Fibroblast of skin of right quadriceps (primary cell): ENCODE measurements around the gene PHLDA3.

ENCODE experiments used
- DNase-seq: peaks from one replicate; pipeline ENCODE4 v3.0.0-alpha.2; 2013

PHLDA3 gene

GRCh38 chr1:201426479-201427310, 42.3 kb downstream of the PHLDA3 start:
- no peak for DNase-seq

- no peak for DNase-seq
Measured at GRCh38 chr1:201424146-201424545, 44.8 kb downstream of the PHLDA3 start.

DNA sequence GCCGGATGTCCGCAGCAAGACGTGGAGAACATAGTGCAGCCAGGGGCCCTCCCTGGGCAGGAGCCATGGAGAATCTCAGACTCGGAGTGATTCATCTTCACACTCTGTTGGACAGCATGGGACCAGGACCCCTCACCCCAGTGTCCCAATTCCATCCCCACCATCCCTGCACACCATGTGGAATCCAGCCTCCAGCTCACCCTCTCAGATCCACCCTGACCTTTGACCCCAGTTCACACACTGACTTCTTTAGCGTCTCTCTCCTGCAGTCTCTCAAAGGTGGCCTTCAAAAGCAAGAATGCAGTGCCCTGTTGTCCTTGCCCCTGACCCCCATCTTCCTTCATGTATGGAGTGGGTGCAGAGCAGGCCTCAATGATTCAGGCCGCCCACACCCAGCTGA, 45.3 kb downstream of the PHLDA3 start:
- no peak for DNase-seq

DNA sequence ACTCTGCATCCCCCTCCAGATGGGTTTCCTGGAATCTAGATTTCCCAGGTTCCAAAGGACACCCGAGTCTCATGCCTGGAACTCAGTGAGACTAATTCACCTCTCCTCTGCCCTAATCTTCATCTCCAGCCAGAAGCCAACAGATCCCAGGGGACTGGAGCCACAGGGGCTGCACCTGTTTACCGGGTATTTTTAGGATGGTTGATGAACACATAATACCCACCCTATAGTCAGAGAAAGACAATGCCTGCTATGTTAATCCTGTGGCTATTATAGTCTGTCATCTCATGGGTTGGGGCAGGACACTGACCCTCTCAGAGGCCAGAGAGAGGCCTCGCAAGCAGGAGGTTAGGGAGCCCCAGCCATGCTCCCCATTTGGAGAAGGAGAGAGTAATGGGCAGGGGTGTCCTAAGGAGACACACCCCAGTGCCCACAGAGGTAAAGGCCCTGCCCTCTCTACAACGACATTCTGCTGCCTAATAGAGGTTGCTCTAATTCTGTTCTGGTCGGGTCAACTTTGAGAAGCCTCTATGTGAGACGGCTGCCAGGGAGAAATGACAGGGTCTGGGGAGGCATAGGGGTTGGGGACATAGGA, 46.5 kb downstream of the PHLDA3 start:
- no peak for DNase-seq

DNA sequence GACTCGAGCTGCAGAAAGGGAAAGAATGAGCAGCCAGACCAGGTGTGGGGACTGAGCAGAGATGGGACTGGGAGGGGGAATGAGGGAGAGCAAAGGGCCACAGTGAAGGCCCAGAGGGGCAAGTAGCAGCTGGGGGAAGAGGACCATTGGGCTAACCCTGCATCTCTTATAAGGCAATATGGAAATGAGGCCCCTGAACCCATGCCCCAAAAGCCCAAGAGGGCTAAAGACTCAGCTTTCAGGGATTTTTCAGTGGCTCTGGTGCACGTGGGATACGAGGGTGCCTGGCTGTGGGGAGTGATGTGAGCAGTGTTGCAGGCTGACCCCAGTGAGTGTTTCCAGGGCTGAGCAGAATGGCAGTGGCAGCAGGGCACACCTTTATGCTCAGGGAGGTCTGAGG, 47.0 kb downstream of the PHLDA3 start:
- no peak for DNase-seq

GRCh38 chr1:201421041-201421440, 47.9 kb downstream of the PHLDA3 start:
- DNase-seq = no peak

DNA sequence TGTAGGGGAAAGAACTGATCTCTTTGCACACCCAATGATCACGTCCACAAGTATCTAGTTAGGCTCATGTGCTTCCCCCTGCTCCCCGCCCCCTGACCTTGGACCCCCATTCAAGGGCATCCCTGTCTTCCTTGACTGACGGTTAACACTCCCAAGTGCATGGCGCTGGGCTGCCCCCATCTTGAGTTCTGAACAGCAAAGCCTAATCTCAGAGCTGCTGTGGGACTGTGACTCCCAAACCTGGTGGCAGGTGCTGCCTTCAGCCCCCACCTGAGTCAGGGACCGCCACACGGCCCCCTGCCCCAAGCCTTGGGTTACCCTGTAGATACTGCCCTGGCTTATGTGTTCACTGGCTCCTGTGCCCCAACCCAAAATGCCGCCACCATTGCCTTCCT, 48.4 kb downstream of the PHLDA3 start:
- no peak for DNase-seq

DNA sequence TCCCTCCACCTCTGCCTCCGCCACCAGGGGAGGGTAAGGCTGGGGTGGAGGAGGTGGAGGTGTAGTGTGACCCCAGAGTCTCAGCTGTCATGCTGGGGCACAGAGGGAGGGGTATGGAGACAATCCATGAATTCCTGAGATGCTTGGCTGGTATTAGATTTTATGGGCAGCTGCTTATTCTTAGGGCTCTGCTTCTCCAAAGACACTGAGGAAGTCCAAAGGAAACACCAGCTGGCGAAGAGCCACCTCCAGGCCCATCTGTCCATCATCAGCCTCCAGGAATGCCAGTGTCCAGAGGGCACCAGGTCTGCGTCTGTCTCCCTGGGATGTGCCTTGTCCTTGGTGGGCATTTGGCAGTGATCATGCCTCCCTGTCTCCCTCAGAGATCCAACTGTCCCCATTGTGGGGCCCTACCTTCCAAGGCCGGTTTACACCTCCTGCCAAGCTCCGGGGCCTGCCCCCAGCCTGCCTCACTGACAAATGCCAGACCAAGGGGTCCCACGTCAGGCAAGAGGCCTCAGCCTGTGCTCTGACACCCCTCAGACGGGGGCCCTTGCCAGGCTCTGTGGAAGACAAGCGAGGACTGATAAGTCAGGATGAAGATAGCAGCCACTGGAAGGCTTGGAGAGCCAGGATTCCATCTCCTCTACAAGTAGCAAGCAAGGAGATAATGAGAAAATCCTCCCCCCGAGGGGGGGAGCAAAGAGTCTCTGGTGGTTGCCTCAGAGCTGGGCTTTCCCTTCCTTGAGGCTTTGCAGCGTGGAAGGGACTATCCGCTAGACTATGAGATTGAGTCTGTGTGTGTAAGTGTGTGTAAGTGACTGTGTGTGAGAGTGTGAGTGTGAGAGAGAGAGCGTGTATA, 49.0 kb downstream of the PHLDA3 start:
- DNase-seq = no peak

DNA sequence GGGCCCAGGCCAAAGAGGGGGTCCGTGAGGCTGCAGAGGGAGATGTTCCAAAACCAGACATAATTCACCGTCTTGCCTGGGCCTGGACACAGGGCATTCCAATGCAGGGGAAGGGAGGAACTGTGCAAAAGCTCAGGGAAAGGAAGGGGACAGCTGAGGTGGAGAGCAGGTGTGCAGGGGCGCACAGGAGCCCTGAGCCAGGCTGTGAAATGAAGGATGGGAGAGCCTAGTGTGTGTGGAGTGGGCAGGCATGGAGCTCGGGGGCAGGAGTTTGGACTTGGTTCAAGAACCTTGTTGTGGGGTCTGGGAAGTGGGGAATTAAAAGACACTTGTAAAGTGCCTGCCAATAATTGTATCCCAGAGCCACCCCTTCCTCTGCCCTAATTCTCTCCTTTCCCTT, 49.7 kb downstream of the PHLDA3 start:
- no peak for DNase-seq

GRCh38 chr1:201418461-201418860, 50.5 kb downstream of the PHLDA3 start:
- no peak for DNase-seq
